Calu3 (cell line): Measurements from ENCODE around the gene ORAI3. TPM values are rescaled to one million over a fixed set of nuclear protein-coding genes. Genes with fewer than 3 reads are reported as not detected.

ENCODE experiments used
- BruUV-seq: library from RNA; stranded (reverse); fragments of 400-500 nt; replicated peaks from 2 replicates; lab custom pipeline; 2021; lab: Mats Ljungman, UMichigan
- CTCF ChIA-PET: fragments of 300-600 bp; sonication (Branson Sonifier 250); formaldehyde crosslinking; loops from one replicate; lab custom pipeline; 2022; ENCODE audit warnings: antibody characterized with exemption; lab: Charles Lee
- DNase-seq: peaks from one replicate; pipeline ENCODE4 v3.0.0; 2022
- H3K27ac Mint-ChIP-seq: one replicate; pipeline ENCODE4 v1.8.0; 2022; ENCODE audit warnings: mixed read lengths; ENCODE audit not compliant: unreplicated experiment
- H3K27me3 Mint-ChIP-seq: one replicate; pipeline ENCODE4 v1.8.0; 2022; ENCODE audit warnings: mixed read lengths; ENCODE audit not compliant: unreplicated experiment
- H3K36me3 Mint-ChIP-seq: one replicate; pipeline ENCODE4 v1.8.0; 2022; ENCODE audit warnings: mild to moderate bottlenecking, moderate library complexity, mixed read lengths; ENCODE audit not compliant: insufficient read depth, unreplicated experiment
- H3K4me1 Mint-ChIP-seq: one replicate; pipeline ENCODE4 v1.8.0; 2022; ENCODE audit warnings: mild to moderate bottlenecking, low read depth, mixed read lengths; ENCODE audit not compliant: unreplicated experiment
- H3K4me3 Mint-ChIP-seq: one replicate; pipeline ENCODE4 v1.8.0; 2022; ENCODE audit warnings: mild to moderate bottlenecking, low read depth, moderate library complexity, mixed read lengths; ENCODE audit not compliant: unreplicated experiment
- H3K9me3 Mint-ChIP-seq: one replicate; pipeline ENCODE4 v1.8.0; 2022; ENCODE audit warnings: low read depth, mixed read lengths; ENCODE audit not compliant: unreplicated experiment
- intact Hi-C: fragments of 100-400 bp; cut with micrococcal nuclease; formaldehyde crosslinking; loops from one replicate; pipeline ENCODE4 v1.10.0; 2022; ENCODE audit not compliant: unreplicated experiment
- total RNA-seq: library from RNA; stranded (reverse); gene quantifications from 2 replicates; pipeline ENCODE4 v1.2.3, GENCODE V29; 2022
- TF ChIP-seq, protein P1 (sequence below): fragments of 200-600 bp; IDR thresholded peaks from one replicate; pipeline ENCODE4 v1.8.0; 2022; ENCODE audit warnings: antibody characterized with exemption; ENCODE audit not compliant: unreplicated experiment

ORAI3 gene
- total RNA-seq, 1 experiment from 2014 or later = 14.7 TPM

DNA sequence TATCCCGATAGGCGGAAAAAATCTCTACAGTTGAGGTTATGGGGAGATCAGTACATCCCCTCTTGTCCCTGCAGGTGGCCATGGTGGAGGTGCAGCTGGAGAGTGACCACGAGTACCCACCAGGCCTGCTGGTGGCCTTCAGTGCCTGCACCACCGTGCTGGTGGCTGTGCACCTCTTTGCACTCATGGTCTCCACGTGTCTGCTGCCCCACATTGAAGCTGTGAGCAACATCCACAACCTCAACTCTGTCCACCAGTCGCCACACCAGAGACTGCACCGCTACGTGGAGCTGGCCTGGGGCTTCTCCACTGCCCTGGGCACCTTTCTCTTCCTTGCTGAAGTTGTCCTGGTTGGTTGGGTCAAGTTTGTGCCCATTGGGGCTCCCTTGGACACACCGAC, 4.2 kb downstream of the ORAI3 start:
- TF ChIP-seq, protein P1, sequence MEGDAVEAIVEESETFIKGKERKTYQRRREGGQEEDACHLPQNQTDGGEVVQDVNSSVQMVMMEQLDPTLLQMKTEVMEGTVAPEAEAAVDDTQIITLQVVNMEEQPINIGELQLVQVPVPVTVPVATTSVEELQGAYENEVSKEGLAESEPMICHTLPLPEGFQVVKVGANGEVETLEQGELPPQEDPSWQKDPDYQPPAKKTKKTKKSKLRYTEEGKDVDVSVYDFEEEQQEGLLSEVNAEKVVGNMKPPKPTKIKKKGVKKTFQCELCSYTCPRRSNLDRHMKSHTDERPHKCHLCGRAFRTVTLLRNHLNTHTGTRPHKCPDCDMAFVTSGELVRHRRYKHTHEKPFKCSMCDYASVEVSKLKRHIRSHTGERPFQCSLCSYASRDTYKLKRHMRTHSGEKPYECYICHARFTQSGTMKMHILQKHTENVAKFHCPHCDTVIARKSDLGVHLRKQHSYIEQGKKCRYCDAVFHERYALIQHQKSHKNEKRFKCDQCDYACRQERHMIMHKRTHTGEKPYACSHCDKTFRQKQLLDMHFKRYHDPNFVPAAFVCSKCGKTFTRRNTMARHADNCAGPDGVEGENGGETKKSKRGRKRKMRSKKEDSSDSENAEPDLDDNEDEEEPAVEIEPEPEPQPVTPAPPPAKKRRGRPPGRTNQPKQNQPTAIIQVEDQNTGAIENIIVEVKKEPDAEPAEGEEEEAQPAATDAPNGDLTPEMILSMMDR = no peak
- intact Hi-C loops = loop anchor here (10.0 kb wide), 1 partner anchor 912 kb away; no protein-coding TSS in a partner anchor
- no peaks in the 10 kb centered on the region for H3K9me3 Mint-ChIP-seq
- peaks cover 48% of the 10 kb centered on the region for H3K36me3 Mint-ChIP-seq
- H3K4me1 Mint-ChIP-seq = peaks cover 19% of the 10 kb centered on the region
- no peak overlapping the region for H3K27ac Mint-ChIP-seq
- H3K27me3 Mint-ChIP-seq = no peaks in the 10 kb centered on the region
- no peak overlapping the region for H3K4me3 Mint-ChIP-seq
- BruUV-seq = no TSS peak
- no peak for DNase-seq
- CTCF ChIA-PET = interaction anchor here (0.5 to 1.5 kb wide), 4 partner anchors 11 to 493 kb away, joined by 3 to 10 read pairs (median 4); no protein-coding TSS in a partner anchor

DNA sequence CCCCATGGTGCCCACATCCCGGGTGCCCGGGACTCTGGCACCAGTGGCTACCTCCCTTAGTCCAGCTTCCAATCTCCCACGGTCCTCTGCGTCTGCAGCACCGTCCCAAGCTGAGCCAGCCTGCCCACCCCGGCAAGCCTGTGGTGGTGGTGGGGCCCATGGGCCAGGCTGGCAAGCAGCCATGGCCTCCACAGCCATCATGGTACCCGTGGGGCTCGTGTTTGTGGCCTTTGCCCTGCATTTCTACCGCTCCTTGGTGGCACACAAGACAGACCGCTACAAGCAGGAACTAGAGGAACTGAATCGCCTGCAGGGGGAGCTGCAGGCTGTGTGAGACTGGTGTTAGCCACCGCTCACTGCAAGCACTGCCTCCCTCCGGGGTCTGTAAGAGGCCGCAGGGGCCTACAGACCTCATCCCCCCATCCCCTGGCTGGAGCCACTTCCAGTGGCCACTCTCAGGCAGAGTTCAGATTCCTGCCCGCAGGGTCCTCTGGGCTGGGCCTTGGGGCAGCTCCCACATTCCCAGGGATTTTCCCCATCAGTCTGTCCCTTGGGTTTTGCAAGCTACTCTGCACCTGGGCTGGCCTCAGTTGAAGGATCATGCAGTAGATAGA, 4.8 kb downstream of the ORAI3 start:
- CTCF ChIA-PET = interaction anchor here (0.5 to 1.5 kb wide), 6 partner anchors 12 to 505 kb away, joined by 3 to 10 read pairs (median 3); partner anchors contain the start of gene HSD3B7
- intact Hi-C loops = loop anchor here (10.0 kb wide), 1 partner anchor 911 kb away; no protein-coding TSS in a partner anchor
- peaks cover 48% of the 10 kb centered on the region for H3K36me3 Mint-ChIP-seq
- TF ChIP-seq, protein P1 = peak; percentile 79
- DNase-seq = peak; percentile 78
- H3K4me3 Mint-ChIP-seq = no peak overlapping the region
- H3K9me3 Mint-ChIP-seq = no peaks in the 10 kb centered on the region
- BruUV-seq = no TSS peak
- peak overlapping the region; percentile 13 for H3K27ac Mint-ChIP-seq
- H3K4me1 Mint-ChIP-seq = peaks cover 24% of the 10 kb centered on the region
- H3K27me3 Mint-ChIP-seq = no peaks in the 10 kb centered on the region

DNA sequence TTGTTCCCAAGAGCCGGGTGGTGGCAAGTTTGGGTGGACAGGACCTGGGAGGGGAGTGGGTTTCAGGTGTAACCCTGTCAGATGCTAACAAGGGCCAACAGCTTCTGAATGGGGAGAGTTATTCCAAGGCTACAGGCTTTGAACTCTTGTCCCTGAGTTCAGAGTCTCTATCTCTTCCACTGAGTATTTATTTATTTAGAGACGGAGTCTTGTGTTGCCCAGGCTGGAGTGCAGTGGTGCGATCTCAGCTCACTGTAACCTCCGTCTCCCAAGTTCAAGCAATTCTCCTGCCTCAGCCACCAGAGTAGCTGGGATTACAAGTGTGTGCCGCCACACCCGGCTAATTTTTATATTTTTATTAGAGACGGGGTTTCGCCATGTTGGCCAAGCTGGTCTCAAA, 6.1 kb downstream of the ORAI3 start:
- TF ChIP-seq, protein P1 = no peak
- CTCF ChIA-PET = interaction anchor here (0.8 kb wide), 1 partner anchor 207 kb away, joined by 4 read pairs; the partner anchor contains the start of gene PHKG2
- peaks cover 29% of the 10 kb centered on the region for H3K4me1 Mint-ChIP-seq
- H3K9me3 Mint-ChIP-seq = no peaks in the 10 kb centered on the region
- H3K27me3 Mint-ChIP-seq = no peaks in the 10 kb centered on the region
- DNase-seq = no peak
- intact Hi-C loops = loop anchor here (10.0 kb wide), 1 partner anchor 910 kb away; no protein-coding TSS in a partner anchor
- BruUV-seq = no TSS peak
- H3K36me3 Mint-ChIP-seq = peaks cover 43% of the 10 kb centered on the region
- H3K27ac Mint-ChIP-seq = peak overlapping the region; percentile 15
- H3K4me3 Mint-ChIP-seq = no peak overlapping the region

DNA sequence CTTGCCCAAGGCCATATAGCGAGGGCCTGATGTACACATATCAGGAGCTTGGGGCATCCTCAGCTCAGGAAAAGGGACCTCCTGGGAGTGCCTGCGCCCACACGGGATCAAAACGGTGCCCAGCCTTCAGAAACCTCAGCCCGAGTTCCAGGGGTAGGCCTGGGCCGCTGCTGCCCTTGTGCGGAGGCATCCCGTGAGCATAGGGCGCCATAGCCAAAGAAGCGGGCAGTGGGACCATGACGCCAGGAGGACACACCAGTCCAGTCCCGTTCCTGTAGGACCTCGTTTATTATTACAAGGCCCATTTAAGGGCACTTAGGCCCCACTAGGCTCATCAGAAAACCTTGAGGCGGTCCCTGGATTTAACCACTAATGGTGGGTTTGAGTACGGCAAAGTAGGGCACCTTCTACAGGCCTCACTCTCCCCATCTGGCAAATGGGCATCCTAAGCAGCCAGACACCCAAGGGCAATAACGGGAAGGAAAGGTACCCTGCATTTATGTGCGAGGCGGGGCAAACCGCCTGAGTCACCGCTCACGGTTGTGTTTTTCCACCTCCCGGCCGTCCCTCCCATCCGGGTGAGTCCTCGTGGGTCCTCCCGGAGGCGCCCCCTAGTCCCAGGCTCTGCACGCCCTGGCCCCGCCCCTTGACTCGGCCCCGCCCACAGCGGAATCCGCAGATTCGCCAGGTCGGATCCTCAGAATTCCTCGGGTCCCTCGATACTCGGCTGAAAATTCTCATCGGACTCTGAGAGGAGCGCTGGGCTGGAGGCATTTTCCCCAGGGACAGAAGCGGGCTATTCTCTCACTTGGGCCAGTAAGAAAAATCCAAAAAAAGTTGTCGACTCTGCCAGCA, 8.0 kb downstream of the ORAI3 start:
- TF ChIP-seq, protein P1 = no peak
- CTCF ChIA-PET = interaction anchor here (0.8 kb wide), 1 partner anchor 15 kb away, joined by 5 read pairs; no protein-coding TSS in a partner anchor
- intact Hi-C loops = loop anchor here (10.0 kb wide), 1 partner anchor 908 kb away; no protein-coding TSS in a partner anchor
- no peaks in the 10 kb centered on the region for H3K27me3 Mint-ChIP-seq
- BruUV-seq = TSS peak; percentile 66
- H3K4me3 Mint-ChIP-seq = peak overlapping the region; percentile 87
- no peaks in the 10 kb centered on the region for H3K9me3 Mint-ChIP-seq
- peaks cover 53% of the 10 kb centered on the region for H3K36me3 Mint-ChIP-seq
- peaks cover 28% of the 10 kb centered on the region for H3K4me1 Mint-ChIP-seq
- DNase-seq = peak; percentile 92
- peak overlapping the region; percentile 97 for H3K27ac Mint-ChIP-seq
